ENCODE data around the gene DNAJC22.
A peak's percentile ranks its signal among the peaks of the same experiment; 100 is the strongest.

DNAJC22 gene

GRCh38 chr12:49364989-49365388, 18.3 kb downstream of the DNAJC22 start:
- DNase-seq (ENCODE audit: low spot score), result no peak
- Histone ChIP-seq H3K4me3 (no peak overlapping the region), H3K27ac (peak overlapping the region in 1 of 2 donors; percentile 54)
- no peak for TF ChIP-seq CTCF (IDR thresholded peaks at IDR 0.05)

- H3K4me3 ChIP-seq, result no peak overlapping the region
- H3K27ac ChIP-seq, result peak overlapping the region in 1 of 2 donors; percentile 3
- TF ChIP-seq CTCF (IDR thresholded peaks at IDR 0.05), result no peak
- DNase-seq (ENCODE audit: low spot score), result no peak
These were observed 18.9 kb downstream of the DNAJC22 start for GRCh38 chr12:49365542-49365941.

GRCh38 chr12:49366096-49366651, 19.5 kb downstream of the DNAJC22 start:
- TF ChIP-seq CTCF (IDR thresholded peaks at IDR 0.05), result no peak
- no peak for DNase-seq (ENCODE audit: low spot score)
- Histone ChIP-seq H3K27ac (peak overlapping the region; percentile 74 to 95), H3K4me3 (peak overlapping the region; percentile 85)

GRCh38 chr12:49366652-49367380, 20.1 kb downstream of the DNAJC22 start:
- TF ChIP-seq CTCF (IDR thresholded peaks at IDR 0.05), result no peak
- peak; percentile 93 for DNase-seq (ENCODE audit: low spot score)
- Histone ChIP-seq H3K4me3 (peak overlapping the region; percentile 85), H3K27ac (peak overlapping the region; percentile 74 to 95)

- no peak for TF ChIP-seq CTCF (IDR thresholded peaks at IDR 0.05)
- peak within 1 kb of the TSS; percentile 85 for H3K4me3 ChIP-seq
- no peak for DNase-seq (ENCODE audit: low spot score)
- peak within 1 kb of the TSS; percentile 74 to 95 for H3K27ac ChIP-seq
These were observed 20.9 kb downstream of the DNAJC22 start, which contains the start of gene SPATS2 for GRCh38 chr12:49367381-49368239. Gene SPATS2 (plus strand): TSS chr12:49367462. CDS start chr12:49461013, 93,551 bp downstream.

- Histone ChIP-seq H3K27ac (peak overlapping the region; percentile 74 to 95), H3K4me3 (peak overlapping the region; percentile 85)
- no peak for DNase-seq (ENCODE audit: low spot score)
- TF ChIP-seq CTCF (IDR thresholded peaks at IDR 0.05), result no peak
These were observed 21.5 kb downstream of the DNAJC22 start for GRCh38 chr12:49368240-49368600.
